Loucy (cell line): ENCODE measurements around the gene SAMD13.

Experiments
- H2AFZ ChIP-seq: fragments of 200-600 bp; sonication (generic); 2 replicates; pipeline ENCODE4 v1.6.0; 2016; ENCODE audit warnings: antibody characterized with exemption, mild to moderate bottlenecking, low read length, moderate library complexity
- H3F3A ChIP-seq: fragments of 200-600 bp; 2 replicates; pipeline ENCODE4 v1.6.0; 2016; ENCODE audit warnings: antibody characterized with exemption, low read depth, mild to moderate bottlenecking
- H3K27me3 ChIP-seq: fragments of 200-600 bp; sonication (generic); 2 replicates; pipeline ENCODE4 v1.6.1; 2014; ENCODE audit warnings: low read length, mild to moderate bottlenecking; ENCODE audit not compliant: insufficient read depth, poor library complexity, severe bottlenecking
- H3K36me3 ChIP-seq: fragments of 200-600 bp; sonication (generic); 2 replicates; pipeline ENCODE4 v1.6.1; 2016; ENCODE audit warnings: low read length; ENCODE audit not compliant: insufficient read depth
- H3K4me1 ChIP-seq: fragments of 200-600 bp; sonication (generic); 2 replicates; pipeline ENCODE4 v1.5.1; 2014; ENCODE audit warnings: low read length, mild to moderate bottlenecking; ENCODE audit not compliant: insufficient read depth, poor library complexity, severe bottlenecking
- H3K4me2 ChIP-seq: fragments of 200-600 bp; sonication (generic); 2 replicates; pipeline ENCODE4 v1.6.0; 2014; ENCODE audit warnings: antibody characterized with exemption, low read length, low read depth, mild to moderate bottlenecking; ENCODE audit not compliant: poor library complexity, severe bottlenecking
- H3K4me3 ChIP-seq: fragments of 200-600 bp; sonication (generic); 2 replicates; pipeline ENCODE4 v1.5.1; 2014; ENCODE audit warnings: low read length, mild to moderate bottlenecking, mixed read lengths; ENCODE audit not compliant: poor library complexity, severe bottlenecking
- H3K79me2 ChIP-seq: fragments of 200-600 bp; sonication (generic); 2 replicates; pipeline ENCODE4 v1.6.1; 2014; ENCODE audit warnings: low read length; ENCODE audit not compliant: insufficient read depth
- H3K9ac ChIP-seq: fragments of 200-600 bp; sonication (generic); 2 replicates; pipeline ENCODE4 v1.6.0; 2014; ENCODE audit warnings: mild to moderate bottlenecking, low read depth, low read length, moderate library complexity; ENCODE audit not compliant: poor library complexity, severe bottlenecking
- H3K9me2 ChIP-seq: fragments of 200-600 bp; sonication (generic); replicated peaks from 2 replicates; pipeline ENCODE4 v1.6.1; 2016; ENCODE audit warnings: low read depth, low read length, mixed read lengths
- H3K9me3 ChIP-seq: fragments of 200-600 bp; sonication (generic); 2 replicates; pipeline ENCODE4 v1.6.1; 2014; ENCODE audit warnings: mild to moderate bottlenecking, antibody characterized with exemption, low read length, low read depth; ENCODE audit not compliant: insufficient read depth
- H4K20me1 ChIP-seq: fragments of 200-600 bp; sonication (generic); 2 replicates; pipeline ENCODE4 v1.6.0; 2014; ENCODE audit warnings: antibody characterized with exemption, low read length, mild to moderate bottlenecking; ENCODE audit not compliant: insufficient read depth, poor library complexity, severe bottlenecking
- EZH2phosphoT487 ChIP-seq: fragments of 200-600 bp; IDR thresholded peaks from 2 replicates; pipeline ENCODE4 v1.6.1; 2018; ENCODE audit warnings: antibody characterized with exemption, mild to moderate bottlenecking, moderate library complexity, borderline replicate concordance
- TF ChIP-seq, protein P1 (sequence below): fragments of 200-600 bp; sonication (generic); conservative IDR thresholded peaks from 2 replicates; pipeline ENCODE4 v1.5.1; 2014; ENCODE audit warnings: mild to moderate bottlenecking, antibody characterized with exemption, low read length

Gene SAMD13

GRCh38 chr1:84254703-84255238 is 46.7 kb upstream of the SAMD13 start:
- no peak overlapping the region for H2AFZ ChIP-seq
- peaks cover 6% of the 10 kb centered on the region; the same call in 1 of the 2 replicates for H3K9me3 ChIP-seq
- no peaks in the 10 kb centered on the region for H3K9me2 ChIP-seq
- H3K4me3 ChIP-seq, result no peak overlapping the region
- H3K79me2 ChIP-seq, result no peaks in the 10 kb centered on the region
- TF ChIP-seq, protein P1, sequence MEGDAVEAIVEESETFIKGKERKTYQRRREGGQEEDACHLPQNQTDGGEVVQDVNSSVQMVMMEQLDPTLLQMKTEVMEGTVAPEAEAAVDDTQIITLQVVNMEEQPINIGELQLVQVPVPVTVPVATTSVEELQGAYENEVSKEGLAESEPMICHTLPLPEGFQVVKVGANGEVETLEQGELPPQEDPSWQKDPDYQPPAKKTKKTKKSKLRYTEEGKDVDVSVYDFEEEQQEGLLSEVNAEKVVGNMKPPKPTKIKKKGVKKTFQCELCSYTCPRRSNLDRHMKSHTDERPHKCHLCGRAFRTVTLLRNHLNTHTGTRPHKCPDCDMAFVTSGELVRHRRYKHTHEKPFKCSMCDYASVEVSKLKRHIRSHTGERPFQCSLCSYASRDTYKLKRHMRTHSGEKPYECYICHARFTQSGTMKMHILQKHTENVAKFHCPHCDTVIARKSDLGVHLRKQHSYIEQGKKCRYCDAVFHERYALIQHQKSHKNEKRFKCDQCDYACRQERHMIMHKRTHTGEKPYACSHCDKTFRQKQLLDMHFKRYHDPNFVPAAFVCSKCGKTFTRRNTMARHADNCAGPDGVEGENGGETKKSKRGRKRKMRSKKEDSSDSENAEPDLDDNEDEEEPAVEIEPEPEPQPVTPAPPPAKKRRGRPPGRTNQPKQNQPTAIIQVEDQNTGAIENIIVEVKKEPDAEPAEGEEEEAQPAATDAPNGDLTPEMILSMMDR, result no peak
- no peak for TF ChIP-seq EZH2phosphoT487
- H3K9ac ChIP-seq, result no peak overlapping the region
- no peaks in the 10 kb centered on the region for H3K27me3 ChIP-seq
- H3K36me3 ChIP-seq, result no peaks in the 10 kb centered on the region
- no peak overlapping the region for H3K4me2 ChIP-seq
- no peaks in the 10 kb centered on the region for H3K4me1 ChIP-seq
- no peaks in the 10 kb centered on the region for H3F3A ChIP-seq
- no peaks in the 10 kb centered on the region for H4K20me1 ChIP-seq

DNA sequence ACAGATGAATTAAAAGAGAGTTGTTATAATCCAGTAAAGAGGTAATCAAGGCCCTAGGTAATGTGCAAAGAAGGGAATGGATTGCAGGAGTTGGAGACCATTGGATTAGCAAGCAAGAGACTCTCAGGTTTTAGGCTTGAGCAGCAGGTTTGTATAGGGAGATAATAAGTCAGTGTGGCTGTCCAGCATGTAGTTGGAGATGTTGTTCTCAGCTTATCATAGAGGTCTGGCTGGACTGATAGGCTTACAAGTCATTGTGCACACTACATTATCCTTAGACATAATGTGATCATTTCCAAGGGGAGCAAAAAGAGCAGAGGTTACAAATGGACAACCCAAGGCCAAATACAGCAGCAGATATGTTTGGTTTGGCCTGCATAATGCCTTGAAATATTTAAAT is 45.9 kb upstream of the SAMD13 start:
- H3K36me3 ChIP-seq, result no peaks in the 10 kb centered on the region
- no peaks in the 10 kb centered on the region for H3F3A ChIP-seq
- TF ChIP-seq EZH2phosphoT487, result no peak
- TF ChIP-seq, protein P1, result no peak
- H2AFZ ChIP-seq, result no peak overlapping the region
- H4K20me1 ChIP-seq, result no peaks in the 10 kb centered on the region
- H3K4me3 ChIP-seq, result no peak overlapping the region
- H3K27me3 ChIP-seq, result no peaks in the 10 kb centered on the region
- H3K79me2 ChIP-seq, result no peaks in the 10 kb centered on the region
- peaks cover under 1% of the 10 kb centered on the region; the same call in 1 of the 2 replicates for H3K9me3 ChIP-seq
- H3K4me2 ChIP-seq, result no peak overlapping the region
- no peak overlapping the region for H3K9ac ChIP-seq
- no peaks in the 10 kb centered on the region for H3K4me1 ChIP-seq
- H3K9me2 ChIP-seq, result no peaks in the 10 kb centered on the region

DNA sequence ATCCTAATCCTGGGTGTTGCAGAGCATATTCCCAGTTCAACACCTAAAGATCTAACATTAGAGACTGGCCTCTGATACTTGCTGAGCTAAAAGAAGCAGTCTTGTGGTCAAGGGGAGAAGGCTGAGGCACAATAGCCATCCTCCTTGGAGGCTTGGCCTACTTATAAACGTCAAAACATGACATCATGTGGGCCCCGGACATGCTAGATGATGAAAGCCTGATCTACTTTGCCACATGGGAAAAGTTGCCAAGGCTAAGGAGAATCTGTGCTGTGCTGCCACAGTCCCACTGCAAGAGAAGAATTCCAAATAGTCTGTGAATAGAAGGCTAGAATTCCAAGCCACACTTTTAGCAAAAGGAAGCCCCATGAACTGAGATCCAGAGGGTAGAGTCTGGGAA is 43.9 kb upstream of the SAMD13 start:
- no peak for TF ChIP-seq EZH2phosphoT487
- TF ChIP-seq, protein P1, result no peak
- Histone ChIP-seq H3F3A (no peaks in the 10 kb centered on the region), H4K20me1 (no peaks in the 10 kb centered on the region), H3K9me3 (no peaks in the 10 kb centered on the region), H3K27me3 (no peaks in the 10 kb centered on the region), H3K9ac (no peak overlapping the region), H3K4me2 (no peak overlapping the region), H3K79me2 (no peaks in the 10 kb centered on the region), H3K4me3 (no peak overlapping the region), H3K9me2 (no peaks in the 10 kb centered on the region), H2AFZ (no peak overlapping the region), H3K36me3 (no peaks in the 10 kb centered on the region), H3K4me1 (no peaks in the 10 kb centered on the region)
